Measurements from ENCODE around the gene GHITM.
A peak's percentile ranks its signal among the peaks of the same experiment; 100 is the strongest.
"Not testable (repeated sequence)": the region's sequence is repeated elsewhere in the genome, so short reads cannot be mapped to it uniquely, and the experiment has no call there.

Gene GHITM

GRCh38 chr10:84176836-84177474, 37.6 kb downstream of the GHITM start:
- DNase-seq (ENCODE audit: low read depth in 2 of 2): no peak

GRCh38 chr10:84177541-84178141, 38.3 kb downstream of the GHITM start:
- peak; percentile 7 to 24 for DNase-seq (ENCODE audit: low read depth in 2 of 2)

- no peak for DNase-seq (ENCODE audit: low read depth in 2 of 2)
Measured at GRCh38 chr10:84178160-84178609, 38.9 kb downstream of the GHITM start.

GRCh38 chr10:84179059-84179710, 39.9 kb downstream of the GHITM start:
- DNase-seq (ENCODE audit: low read depth in 2 of 2): no peak

GRCh38 chr10:84180386-84180785, 41.1 kb downstream of the GHITM start:
- DNase-seq (ENCODE audit: low read depth in 2 of 2): not testable (repeated sequence)

GRCh38 chr10:84181631-84182030, 42.3 kb downstream of the GHITM start:
- no peak for DNase-seq (ENCODE audit: low read depth in 2 of 2)

- no peak for DNase-seq (ENCODE audit: low read depth in 2 of 2)
Measured at GRCh38 chr10:84184517-84184916, 45.2 kb downstream of the GHITM start.

- DNase-seq (ENCODE audit: low read depth in 2 of 2): no peak
Measured at GRCh38 chr10:84185526-84186175, 46.3 kb downstream of the GHITM start.

- DNase-seq (ENCODE audit: low read depth in 2 of 2): no peak
Measured at GRCh38 chr10:84188815-84189214, 49.5 kb downstream of the GHITM start.

- no peak for DNase-seq (ENCODE audit: low read depth in 2 of 2)
Measured at GRCh38 chr10:84190621-84191020, 51.3 kb downstream of the GHITM start.

GRCh38 chr10:84191106-84191505, 51.8 kb downstream of the GHITM start:
- DNase-seq (ENCODE audit: low read depth in 2 of 2): no peak

GRCh38 chr10:84193327-84193726, 54.0 kb downstream of the GHITM start:
- no peak for DNase-seq (ENCODE audit: low read depth in 2 of 2)

- DNase-seq (ENCODE audit: low read depth in 2 of 2): no peak
Measured at GRCh38 chr10:84193846-84194423, 54.6 kb downstream of the GHITM start.

- DNase-seq (ENCODE audit: low read depth in 2 of 2): peak; percentile 15 to 16
Measured at GRCh38 chr10:84194424-84195043, 55.2 kb downstream of the GHITM start, which contains the start of gene CDHR1. Gene CDHR1 (plus strand): TSS chr10:84194537. CDS start chr10:84194761, 224 bp downstream.

- DNase-seq (ENCODE audit: low read depth in 2 of 2): no peak
Measured at GRCh38 chr10:84195044-84195830, 55.9 kb downstream of the GHITM start.

GRCh38 chr10:84196083-84196482, 56.8 kb downstream of the GHITM start:
- DNase-seq (ENCODE audit: low read depth in 2 of 2): no peak

GRCh38 chr10:84196941-84197340, 57.6 kb downstream of the GHITM start:
- DNase-seq (ENCODE audit: low read depth in 2 of 2): no peak

- DNase-seq (ENCODE audit: low read depth in 2 of 2): no peak
Measured at GRCh38 chr10:84197643-84198042, 58.3 kb downstream of the GHITM start.

- no peak for DNase-seq (ENCODE audit: low read depth in 2 of 2)
Measured at GRCh38 chr10:84198206-84198915, 59.1 kb downstream of the GHITM start.
